Measurements from ENCODE around the gene ZNF227.

- TF ChIP-seq POLR2A (IDR thresholded peaks at IDR 0.05), result no peak
- TF ChIP-seq CTCF (IDR thresholded peaks at IDR 0.05), result no peak
Measured at GRCh38 chr19:44282846-44283245, 70.5 kb downstream of the ZNF227 start.
